HG02763 (cell line): ENCODE measurements around the gene CTNNA3.

ENCODE experiments used
- ATAC-seq: cut with Tn5 transposase; IDR thresholded peaks from one replicate; pipeline ENCODE4 v1.9.1; 2021; ENCODE audit warnings: mild to moderate bottlenecking, moderate library complexity; ENCODE audit not compliant: unreplicated experiment

Gene CTNNA3

GRCh38 chr10:67666416-67667034 lies 29.5 kb downstream of the CTNNA3 start:
- no peak for ATAC-seq

- no peak for ATAC-seq
Measured at GRCh38 chr10:67665491-67665890, 30.5 kb downstream of the CTNNA3 start.

GRCh38 chr10:67664942-67665341 lies 31.1 kb downstream of the CTNNA3 start:
- no peak for ATAC-seq

GRCh38 chr10:67663449-67664087 lies 32.4 kb downstream of the CTNNA3 start:
- ATAC-seq: no peak

- no peak for ATAC-seq
Measured at GRCh38 chr10:67662415-67662814, 33.6 kb downstream of the CTNNA3 start.

GRCh38 chr10:67659497-67659896 lies 36.5 kb downstream of the CTNNA3 start:
- no peak for ATAC-seq

- ATAC-seq: no peak
Measured at GRCh38 chr10:67657775-67658174, 38.2 kb downstream of the CTNNA3 start.

GRCh38 chr10:67650558-67650957 lies 45.4 kb downstream of the CTNNA3 start:
- no peak for ATAC-seq

GRCh38 chr10:67648613-67649229 lies 47.3 kb downstream of the CTNNA3 start:
- ATAC-seq: no peak

- no peak for ATAC-seq
Measured at GRCh38 chr10:67630904-67631303, 65.1 kb downstream of the CTNNA3 start.

GRCh38 chr10:67629461-67629971 lies 66.5 kb downstream of the CTNNA3 start:
- ATAC-seq: no peak

GRCh38 chr10:67622984-67623383 lies 73.0 kb downstream of the CTNNA3 start:
- no peak for ATAC-seq

GRCh38 chr10:67622511-67622910 lies 73.5 kb downstream of the CTNNA3 start:
- no peak for ATAC-seq

- no peak for ATAC-seq
Measured at GRCh38 chr10:67621834-67622233, 74.2 kb downstream of the CTNNA3 start.

- ATAC-seq: no peak
Measured at GRCh38 chr10:67618116-67618515, 77.9 kb downstream of the CTNNA3 start.

- peak; percentile 79 for ATAC-seq
Measured at GRCh38 chr10:67612577-67613537, 83.1 kb downstream of the CTNNA3 start.

- ATAC-seq: peak; percentile 1
Measured at GRCh38 chr10:67612176-67612575, 83.8 kb downstream of the CTNNA3 start.

- ATAC-seq: no peak
Measured at GRCh38 chr10:67609996-67610793, 85.8 kb downstream of the CTNNA3 start.

- no peak for ATAC-seq
Measured at GRCh38 chr10:67608001-67608400, 88.0 kb downstream of the CTNNA3 start.

GRCh38 chr10:67607472-67607871 lies 88.5 kb downstream of the CTNNA3 start:
- ATAC-seq: no peak
